HG02938 (cell line): Measurements from ENCODE around the gene EYA2.

Source experiments
- ATAC-seq: cut with Tn5 transposase; IDR thresholded peaks from one replicate; pipeline ENCODE4 v1.9.1; 2021; ENCODE audit warnings: mild to moderate bottlenecking, moderate library complexity; ENCODE audit not compliant: unreplicated experiment

The EYA2 gene

DNA sequence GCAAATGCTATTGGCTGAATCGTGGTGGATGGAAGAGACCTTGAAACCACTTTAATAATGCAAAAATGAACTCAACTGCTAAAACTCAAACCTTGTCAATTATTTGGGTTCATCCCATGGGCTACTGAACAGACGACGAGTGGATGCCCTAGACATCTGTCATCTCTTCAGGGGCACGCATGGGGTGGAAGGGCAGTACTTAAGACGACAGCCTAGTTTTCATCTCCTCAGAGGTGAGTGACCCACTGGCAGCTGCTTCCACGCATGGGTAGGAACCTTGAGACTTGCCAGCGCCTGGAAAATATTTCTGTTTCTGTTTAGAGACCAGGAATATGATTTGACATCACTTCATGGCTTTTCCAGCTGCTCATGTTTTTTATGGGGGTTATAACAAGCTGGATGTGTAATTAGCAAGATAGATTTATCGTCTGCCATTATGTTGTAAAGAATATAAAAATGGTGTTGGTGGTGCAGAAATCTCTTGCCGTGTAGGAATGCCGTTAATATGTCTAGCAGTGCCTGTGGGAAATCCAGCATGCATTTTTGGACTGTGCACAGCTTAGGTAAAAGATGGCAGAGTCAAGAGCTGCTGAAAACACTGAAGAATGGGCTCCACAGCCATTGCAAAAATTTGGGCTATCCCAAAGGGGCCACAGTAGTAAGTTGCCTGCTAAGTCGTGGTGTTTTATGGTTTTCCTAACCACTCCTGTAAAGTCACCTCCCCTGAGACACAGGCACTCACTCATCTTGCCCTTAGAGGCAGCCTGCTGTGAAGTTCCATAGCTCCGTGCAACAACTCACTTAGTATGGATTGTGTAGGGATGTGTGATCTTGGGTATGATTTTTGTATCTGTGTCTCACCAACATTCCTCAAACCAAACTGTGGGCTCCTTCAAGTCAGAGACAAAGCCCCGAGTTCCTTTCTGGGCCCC lies 203.3 kb downstream of the EYA2 start:
- ATAC-seq = no peak

DNA sequence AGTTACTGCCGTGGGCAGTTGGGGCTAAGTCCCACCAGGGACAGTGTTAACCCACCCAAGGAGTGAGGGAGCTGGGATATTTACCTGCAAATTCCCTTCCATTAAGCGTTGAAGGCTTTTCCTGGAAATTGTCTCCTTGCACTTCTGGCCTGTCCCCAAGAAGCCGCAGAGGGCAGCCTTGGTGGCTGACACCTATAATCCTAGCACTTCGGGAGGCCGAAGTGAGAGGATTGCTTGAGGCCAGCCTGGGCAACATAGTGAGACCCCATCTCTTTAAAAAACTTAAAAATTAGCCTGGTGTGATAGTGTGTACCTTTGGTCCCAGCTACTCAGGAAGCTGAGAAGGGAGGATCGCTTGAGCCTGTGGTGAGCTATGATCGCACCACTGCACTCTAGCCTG lies 204.4 kb downstream of the EYA2 start:
- no peak for ATAC-seq

DNA sequence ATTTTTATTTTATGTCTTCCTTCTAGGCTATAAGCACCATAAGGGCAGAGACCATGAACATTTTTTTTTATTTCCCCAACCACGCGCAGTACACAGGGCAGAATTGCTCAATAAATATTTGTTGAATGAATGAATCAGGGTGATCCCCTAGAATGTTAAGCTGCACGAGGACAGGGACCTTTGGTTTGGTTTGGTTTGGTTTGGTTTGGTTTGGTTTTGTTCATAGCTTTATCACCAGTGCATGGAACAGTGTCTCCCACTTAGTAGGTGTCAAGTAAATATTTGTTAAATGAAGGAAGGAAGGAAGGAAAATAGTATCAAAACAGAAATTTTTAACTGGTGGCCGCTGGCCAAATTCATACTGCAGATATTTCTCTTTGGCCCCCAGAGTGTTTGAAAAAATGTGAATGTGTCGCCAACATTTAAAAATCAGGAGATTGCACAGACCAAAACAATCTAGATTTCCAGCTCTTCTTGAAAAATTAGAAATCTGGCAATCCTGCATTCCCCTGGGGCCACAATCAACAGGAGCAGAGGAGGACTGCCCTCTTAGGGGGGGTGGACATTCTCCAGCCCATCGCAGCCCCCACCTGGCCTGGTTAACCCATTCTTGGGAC lies 205.3 kb downstream of the EYA2 start:
- no peak for ATAC-seq

DNA sequence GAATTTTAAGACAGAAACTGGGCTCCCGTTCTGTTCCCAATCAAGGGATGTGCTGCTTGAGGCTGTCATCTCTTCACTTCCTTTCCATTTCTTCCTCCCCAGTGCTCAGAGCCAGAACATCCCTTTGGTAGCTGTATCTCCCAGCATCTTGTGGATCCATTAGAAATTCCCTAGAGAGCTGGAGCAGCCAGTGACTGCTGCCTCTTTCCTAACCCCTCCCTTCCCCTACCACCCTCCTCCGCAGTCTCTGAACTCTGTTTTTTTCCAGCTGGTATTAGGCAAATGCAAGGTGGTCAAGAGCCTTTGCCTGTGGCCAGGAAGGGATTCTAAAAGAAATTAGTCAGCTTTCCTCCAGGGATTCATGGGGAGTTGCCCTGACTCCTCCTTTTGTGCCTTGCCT lies 208.0 kb downstream of the EYA2 start:
- ATAC-seq = no peak

DNA sequence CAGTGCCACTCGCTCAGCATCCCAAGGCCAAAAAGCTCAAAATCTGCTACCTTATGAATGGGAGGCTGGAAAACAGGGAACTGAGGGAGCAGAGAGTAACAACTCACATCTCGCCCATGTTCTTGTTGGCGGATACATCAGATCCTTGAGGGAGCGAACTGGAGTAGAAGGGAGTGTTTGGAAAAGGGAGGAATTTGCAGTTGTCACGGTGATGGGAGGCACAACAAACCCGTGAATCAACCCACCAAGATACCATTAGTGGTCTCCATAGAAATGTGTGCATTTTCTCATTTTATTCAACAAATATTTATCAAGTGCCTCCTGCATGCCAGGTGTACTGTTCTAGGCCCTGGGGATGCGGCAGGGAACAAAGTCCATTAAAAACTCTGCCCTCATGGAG lies 212.1 kb downstream of the EYA2 start:
- ATAC-seq = no peak

DNA sequence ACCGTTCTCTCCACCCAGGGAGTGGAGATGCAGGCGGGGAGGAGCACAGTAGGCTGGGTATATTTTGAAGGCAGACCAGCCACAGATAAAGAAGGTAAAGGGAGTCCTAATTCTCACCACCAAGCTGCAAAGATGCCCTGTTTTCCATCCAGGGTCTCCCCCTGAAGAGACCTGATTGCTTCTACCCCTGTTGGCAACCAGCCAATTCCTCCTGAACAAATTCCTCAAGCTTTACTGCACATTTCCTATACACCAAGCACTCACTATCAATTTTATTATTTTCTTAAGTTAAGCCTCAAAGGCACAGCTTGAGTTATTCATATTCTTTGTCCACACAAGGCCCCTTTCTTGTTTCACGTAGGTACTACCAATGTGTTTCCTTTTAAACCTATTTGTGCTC lies 214.4 kb downstream of the EYA2 start:
- ATAC-seq = no peak

DNA sequence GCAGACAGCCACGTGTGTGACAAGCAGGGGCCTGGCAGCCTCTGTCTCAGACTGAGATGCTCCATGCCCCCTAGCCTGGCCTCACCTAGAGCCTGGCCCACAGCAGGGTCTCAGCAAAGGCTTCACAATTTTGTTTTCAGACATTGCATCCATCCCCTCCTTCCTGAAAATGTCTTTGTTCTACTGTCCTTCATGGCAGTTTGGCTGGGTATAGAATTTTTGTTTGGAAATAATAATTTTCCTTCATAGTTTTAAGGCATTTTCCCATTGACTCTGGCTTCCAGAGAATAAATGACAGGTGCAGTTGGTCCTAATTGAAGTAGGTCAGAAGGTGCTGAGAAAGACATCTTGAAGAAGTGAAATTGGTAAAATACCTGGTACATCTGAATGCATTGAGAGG lies 216.2 kb downstream of the EYA2 start:
- no peak for ATAC-seq

DNA sequence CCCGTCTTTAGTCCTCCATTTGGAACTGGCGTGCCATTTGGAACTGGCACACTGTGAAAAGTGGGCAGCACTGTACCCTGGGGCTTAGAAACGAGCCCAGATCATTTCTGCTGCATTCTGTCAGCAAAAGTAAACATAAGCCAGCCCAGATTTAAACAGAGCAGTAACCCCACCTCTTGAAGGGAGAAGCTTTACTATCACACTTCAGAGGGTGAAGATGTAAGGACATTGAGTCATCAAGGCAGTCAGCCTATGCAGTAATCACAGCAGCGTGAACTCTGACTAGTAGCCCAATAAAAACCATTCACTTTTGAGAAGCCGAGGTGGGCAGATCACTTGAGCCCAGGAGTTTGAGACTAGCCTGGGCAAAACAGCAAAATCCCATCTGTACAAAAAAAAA lies 216.9 kb downstream of the EYA2 start:
- ATAC-seq = no peak

DNA sequence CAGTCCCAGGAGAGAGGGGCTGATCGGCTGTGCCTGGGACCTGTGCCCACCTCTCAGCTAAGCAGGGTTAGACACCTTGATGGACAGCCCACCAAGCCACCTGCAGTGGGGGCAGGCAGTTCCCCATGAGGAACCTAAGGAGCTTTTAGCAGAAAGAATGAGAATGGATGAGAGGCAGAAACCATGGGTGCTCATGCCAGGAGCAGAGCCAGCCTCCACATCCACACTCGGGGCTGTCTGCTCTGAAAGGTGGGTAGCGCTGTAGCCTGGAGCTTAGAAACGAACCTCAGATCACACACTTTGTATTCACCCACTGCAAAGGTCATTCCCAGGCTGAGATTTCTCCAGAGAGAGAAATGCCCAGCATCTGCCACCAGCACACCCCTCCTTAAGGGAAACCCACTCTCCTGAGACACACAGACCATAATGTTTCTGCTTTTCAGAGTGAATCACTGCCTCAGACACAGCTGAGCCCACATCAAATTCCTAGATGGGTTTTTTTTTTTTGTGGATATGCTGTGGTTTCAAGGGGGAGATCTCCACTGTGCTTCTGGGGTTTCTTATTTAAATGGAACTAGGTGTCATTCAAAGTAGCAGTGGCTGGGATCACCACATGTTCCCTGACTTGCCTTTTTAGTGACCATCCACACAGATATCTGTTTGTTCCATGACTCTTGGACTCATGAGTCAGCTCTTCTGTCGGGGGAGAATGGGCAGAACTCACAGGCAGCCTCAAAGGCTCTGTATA lies 218.9 kb downstream of the EYA2 start:
- no peak for ATAC-seq

DNA sequence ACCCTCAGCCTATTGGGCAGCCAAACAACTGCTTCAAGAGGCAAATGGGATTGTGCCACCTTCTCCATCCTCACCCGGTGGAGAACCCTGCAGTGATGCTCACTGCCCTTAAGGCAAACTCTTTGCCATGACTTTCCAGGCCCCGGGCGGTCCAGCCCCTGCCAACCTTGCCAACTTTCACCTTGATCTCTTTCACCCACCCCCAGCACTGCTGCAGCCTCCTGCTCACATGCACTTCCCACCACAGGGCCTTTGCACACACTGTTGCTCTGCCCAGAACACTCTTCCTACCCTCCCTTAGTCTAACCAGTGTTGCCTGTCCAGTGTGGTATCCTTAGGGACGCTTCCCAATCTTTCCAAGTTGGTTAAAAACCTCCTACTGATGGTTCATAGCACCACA lies 221.1 kb downstream of the EYA2 start:
- ATAC-seq = no peak

DNA sequence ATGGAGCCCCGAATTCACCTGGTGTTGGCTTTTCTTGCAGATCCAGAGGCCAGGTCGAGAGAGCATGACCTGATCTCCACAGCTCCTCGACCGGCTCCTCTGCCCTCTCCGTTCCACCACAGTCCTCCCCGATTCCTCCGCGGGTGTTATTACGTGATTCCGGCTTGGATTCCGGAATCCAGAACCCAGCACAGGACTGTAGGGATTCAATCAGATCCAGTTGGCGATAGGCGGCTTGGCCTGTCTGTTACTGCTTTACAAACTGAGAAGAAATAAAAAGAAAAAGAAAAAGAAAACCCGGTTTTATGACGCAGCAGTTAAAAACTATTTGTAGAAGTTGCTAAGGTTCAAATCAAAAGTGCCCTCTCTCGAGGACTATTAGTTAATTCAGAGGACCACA lies 222.7 kb downstream of the EYA2 start:
- no peak for ATAC-seq

DNA sequence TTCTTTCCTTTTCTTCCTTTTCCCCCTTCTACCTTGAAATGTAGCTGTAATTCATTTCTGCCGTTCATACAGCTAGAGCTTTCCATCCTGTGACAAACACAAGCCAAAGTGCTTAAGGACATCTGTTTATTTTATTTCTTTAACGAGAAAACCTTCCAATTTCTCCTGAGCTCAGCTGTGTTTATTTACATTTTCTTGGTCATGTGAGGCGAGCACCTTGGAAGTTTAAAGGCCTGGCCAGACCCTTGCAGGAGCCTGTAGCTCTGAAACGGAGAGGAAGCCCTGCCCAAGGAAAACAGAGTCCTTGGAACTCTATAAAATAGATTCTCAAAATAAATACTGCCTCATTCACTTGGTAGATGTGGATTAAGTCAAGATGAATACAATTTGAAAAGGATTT lies 223.1 kb downstream of the EYA2 start:
- no peak for ATAC-seq

DNA sequence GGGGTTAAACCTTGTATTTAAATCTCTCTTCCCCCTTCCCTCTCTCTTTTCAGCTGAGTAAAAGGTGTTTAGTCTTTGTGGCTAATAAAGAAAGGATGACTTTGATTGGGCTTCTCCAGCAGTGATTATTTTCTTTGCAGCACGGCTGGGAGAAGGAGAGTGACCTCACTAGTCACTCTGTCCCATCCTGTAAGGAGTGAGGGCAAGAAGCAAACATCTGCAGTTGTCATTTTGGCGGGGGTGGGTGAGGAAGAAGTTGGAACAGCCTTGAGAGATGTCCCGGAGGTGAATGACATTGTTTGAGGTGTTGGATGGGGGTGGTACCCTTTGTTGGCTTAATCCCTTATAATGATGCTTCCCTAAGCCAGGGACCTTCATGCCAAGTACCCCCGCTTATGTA lies 223.6 kb downstream of the EYA2 start:
- ATAC-seq = no peak

DNA sequence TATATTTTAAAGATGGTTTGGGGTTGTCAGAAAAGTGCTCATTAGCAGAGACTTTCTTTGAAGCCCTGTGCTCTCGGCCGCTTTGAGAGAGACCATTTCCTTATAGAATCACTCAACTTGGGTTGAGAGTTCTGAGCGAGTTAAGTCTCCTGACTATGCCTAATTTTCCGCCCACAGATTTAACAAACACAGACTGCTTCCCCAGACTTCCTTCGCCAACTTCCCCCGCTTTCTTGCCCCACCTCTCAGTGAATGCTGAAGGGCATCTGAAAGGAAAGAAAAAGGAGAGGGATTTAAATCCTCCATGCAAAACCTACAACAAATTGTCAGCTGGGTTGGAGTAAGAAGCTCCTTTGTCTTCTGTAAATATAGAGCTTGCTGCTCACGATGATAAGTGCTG lies 224.0 kb downstream of the EYA2 start:
- ATAC-seq = no peak

DNA sequence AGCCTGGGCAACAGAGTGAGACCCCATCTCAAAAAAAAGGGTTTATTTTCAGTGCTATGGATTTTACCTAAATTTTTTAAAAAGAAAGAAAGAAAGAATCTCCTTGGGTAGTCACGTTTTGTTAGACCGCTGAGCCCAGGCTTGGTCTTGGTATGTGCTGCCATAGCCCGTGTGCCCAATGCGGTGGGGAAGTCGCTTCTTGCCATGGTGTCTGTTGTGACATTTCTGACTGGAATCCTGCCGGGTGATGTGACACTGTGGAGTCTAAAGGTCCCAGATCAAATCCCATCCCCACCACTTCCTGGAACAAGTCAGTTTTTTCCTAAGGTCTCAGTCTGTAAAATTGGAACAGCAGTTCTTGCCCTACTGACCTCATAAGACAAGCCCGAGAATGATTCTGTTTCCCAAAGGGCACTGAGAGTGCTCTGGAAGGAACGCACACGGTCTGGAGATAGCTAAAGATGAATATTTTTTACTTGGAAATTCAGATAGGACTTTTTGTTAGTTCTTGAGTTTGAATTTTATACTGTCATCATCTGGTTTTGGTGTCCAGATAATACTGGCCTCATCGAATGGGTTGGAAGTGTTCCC lies 225.8 kb downstream of the EYA2 start:
- no peak for ATAC-seq

DNA sequence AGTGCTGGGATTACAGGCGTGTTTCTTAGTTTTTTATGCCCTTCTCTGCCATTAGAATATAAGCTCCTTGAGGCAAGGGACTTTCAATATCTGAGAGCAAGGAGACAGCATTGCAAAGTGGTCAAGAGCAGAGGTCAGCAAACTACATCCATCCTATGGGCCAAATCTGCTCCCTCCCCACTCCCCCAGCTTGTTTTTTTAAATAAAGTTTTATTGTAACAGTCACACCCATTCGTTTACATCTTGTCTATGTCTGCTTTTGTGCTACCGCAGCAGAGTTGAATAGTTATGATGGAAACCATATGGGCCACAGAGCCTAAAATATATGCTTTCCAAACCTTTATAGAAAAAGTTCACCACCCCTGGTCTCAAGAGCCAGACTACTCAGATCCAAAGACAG lies 227.9 kb downstream of the EYA2 start:
- no peak for ATAC-seq

DNA sequence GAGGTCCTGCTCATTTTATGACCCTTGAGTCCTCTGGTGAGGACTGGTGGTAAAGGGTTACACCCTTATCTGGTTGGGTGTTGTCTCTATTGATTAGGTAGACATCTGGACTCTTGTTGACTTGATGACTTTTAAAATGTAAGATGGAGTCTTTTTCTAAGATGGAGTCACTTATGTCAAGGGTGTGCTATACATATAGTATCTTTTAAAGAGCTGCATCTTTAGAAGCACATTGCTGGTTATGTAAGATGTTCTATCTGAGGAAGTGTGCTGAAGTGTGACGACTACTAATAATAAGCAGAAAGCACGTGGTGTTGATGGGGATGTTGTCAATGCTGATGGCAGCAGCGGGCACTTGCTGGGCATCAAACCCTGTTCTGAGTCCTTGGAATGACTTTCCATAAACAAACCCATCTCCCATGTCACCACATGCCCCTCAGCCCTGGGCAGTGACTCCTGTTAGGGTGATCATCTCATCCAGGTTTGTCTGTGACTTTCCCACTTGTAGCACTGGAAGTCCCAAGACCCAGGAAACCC lies 229.6 kb downstream of the EYA2 start:
- no peak for ATAC-seq

DNA sequence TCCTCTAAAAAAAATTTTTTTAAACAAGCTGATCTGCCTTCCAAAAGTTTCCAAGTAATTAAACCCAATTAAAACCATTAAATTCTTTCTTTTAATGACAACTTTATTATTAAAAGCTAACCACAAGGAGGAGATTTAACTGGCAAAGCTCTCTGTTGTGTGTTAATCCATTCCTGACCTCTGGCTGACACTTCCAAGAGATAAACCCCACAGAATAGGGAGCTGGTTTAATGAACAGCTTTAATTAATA lies 230.8 kb downstream of the EYA2 start:
- ATAC-seq = no peak

DNA sequence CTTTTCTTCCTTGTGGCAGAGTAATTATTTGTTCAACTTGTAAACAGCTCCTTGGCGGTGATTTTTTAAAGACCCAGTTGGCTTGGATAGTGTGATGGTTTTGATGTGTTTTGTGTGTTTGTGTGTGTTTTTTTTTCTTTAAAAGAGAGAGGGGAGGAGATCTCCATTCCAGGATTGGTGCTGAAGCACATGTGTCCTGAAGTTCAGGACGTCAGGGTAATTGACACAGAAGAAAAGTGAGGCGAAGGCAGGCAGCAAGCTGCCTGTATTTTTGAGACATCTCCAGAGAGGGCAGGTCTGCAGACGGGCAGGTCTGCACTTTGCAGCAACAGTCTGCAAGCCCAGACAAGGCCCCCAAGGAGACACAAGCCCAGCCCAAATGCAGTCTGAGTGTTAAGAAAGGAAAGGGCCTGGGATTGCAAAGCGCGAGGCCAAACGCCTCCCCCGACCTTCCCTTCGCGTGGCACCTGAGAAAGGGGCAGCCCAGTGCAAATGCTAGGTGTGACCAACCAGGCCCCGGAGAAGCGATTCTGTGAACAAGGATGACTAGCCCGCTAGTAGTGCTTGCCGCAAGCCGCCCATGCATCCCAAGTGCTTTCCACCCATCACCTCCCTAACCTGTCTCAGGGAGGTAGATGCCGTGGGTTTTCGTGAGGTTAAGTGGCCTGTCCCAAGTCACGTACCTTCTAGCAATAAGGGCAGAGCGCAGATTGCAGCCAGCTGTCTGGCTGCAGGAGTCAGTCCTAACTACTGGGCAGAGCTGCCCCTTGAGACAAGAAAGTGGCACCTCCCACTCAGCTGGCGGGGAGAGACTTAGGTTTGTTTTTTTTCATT lies 231.3 kb downstream of the EYA2 start:
- ATAC-seq = no peak

DNA sequence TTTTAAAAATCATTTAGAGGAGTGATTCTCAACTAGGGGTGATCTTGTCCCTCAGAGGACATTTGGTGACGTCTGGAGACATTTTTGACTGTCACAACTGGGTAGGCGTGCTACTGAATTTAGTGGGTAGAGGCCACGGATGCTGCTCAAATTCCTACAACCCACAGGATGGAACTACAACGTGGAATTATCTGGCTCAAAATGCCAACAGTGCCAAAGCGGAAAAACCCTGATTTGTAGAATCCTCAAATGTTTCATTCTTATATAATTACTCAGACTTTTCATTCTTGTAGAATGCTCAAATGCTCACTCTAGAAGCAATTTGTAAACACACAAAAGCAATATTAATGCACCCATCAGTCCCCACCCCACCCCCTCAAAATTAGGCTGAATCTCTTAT lies 232.1 kb downstream of the EYA2 start:
- no peak for ATAC-seq

DNA sequence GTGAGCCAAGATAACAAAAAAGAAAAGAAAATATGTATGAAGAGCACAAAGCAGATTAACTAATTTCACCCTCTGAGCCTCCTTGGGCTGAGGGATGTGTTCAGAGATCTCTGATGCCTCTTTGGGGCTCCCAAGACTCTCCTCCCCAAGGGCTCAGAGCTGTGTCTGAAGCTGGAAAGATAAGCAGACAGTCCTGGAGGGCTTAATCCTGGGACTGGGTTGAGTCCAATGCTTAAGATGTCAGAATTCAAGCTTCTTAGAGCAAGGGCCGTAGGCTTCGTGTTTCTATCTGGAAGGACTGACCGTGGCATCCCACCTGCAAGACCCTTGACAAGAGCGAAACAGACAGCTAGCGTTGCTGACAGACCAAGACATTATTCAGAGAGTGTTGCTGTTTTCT lies 232.9 kb downstream of the EYA2 start:
- no peak for ATAC-seq
